Neural cell (in vitro differentiated cells): ENCODE measurements around the gene TM2D3.

Source experiments
- EP300 ChIP-seq: fragments of 450-650 bp; conservative IDR thresholded peaks from 2 replicates; pipeline ENCODE4 v1.6.1; 2014; ENCODE audit warnings: antibody characterized with exemption, mild to moderate bottlenecking, moderate library complexity; ENCODE audit not compliant: poor library complexity, severe bottlenecking
- EZH2 ChIP-seq: fragments of 200-600, 300-800 bp; shearing (Covaris generic), sonication (generic); IDR thresholded peaks from 2 replicates; pipeline ENCODE4 v1.6.1; 2014; ENCODE audit warnings: antibody characterized with exemption, low read length, borderline replicate concordance, mild to moderate bottlenecking; ENCODE audit not compliant: insufficient read depth, poor library complexity, severe bottlenecking
- POLR2AphosphoS5 ChIP-seq: IDR thresholded peaks from 2 replicates; pipeline ENCODE4 v1.6.1; 2012
- RAD21 ChIP-seq: fragments of 450-650 bp; conservative IDR thresholded peaks from 2 replicates; pipeline ENCODE4 v1.6.1; 2014; ENCODE audit warnings: antibody characterized with exemption, mild to moderate bottlenecking, moderate library complexity
- REST ChIP-seq: IDR thresholded peaks from 2 replicates; pipeline ENCODE4 v1.6.1; 2012; ENCODE audit warnings: borderline replicate concordance
- SMC3 ChIP-seq: fragments of 450-650 bp; conservative IDR thresholded peaks from 2 replicates; pipeline ENCODE4 v1.6.1; 2014; ENCODE audit warnings: antibody characterized with exemption, mild to moderate bottlenecking, moderate library complexity; ENCODE audit not compliant: poor library complexity
- TAF1 ChIP-seq: IDR thresholded peaks from 2 replicates; pipeline ENCODE4 v1.6.1; 2012; ENCODE audit warnings: low read depth
- TF ChIP-seq, protein P1 (sequence below): fragments of 450-650 bp; IDR thresholded peaks from 2 replicates; pipeline ENCODE4 v1.5.1; 2014; ENCODE audit warnings: antibody characterized with exemption, mild to moderate bottlenecking, moderate library complexity; ENCODE audit not compliant: poor library complexity, severe bottlenecking

DNA sequence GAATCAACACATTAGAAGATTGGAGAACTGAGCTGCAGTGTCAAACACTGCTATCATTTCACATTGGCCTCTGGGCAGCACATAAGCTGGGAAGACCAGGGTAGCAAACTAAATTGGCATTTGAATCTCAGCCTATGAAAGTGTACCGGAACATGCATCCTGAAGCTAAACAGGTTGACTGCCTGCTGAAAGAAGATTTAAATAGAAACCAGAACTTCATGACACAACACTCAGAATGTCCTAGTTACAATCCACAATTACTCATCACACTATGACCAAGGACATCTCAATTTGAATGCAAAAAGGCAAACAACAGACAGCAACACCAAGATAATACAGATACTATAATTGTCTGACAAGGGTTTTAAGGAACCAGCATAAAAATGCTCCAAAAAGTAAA, 26.2 kb downstream of the TM2D3 start:
- TF ChIP-seq, protein P1, sequence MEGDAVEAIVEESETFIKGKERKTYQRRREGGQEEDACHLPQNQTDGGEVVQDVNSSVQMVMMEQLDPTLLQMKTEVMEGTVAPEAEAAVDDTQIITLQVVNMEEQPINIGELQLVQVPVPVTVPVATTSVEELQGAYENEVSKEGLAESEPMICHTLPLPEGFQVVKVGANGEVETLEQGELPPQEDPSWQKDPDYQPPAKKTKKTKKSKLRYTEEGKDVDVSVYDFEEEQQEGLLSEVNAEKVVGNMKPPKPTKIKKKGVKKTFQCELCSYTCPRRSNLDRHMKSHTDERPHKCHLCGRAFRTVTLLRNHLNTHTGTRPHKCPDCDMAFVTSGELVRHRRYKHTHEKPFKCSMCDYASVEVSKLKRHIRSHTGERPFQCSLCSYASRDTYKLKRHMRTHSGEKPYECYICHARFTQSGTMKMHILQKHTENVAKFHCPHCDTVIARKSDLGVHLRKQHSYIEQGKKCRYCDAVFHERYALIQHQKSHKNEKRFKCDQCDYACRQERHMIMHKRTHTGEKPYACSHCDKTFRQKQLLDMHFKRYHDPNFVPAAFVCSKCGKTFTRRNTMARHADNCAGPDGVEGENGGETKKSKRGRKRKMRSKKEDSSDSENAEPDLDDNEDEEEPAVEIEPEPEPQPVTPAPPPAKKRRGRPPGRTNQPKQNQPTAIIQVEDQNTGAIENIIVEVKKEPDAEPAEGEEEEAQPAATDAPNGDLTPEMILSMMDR, result no peak
- TF ChIP-seq EZH2, result no peak
- no peak for TF ChIP-seq TAF1
- no peak for TF ChIP-seq POLR2AphosphoS5
- no peak for TF ChIP-seq RAD21
- TF ChIP-seq EP300, result no peak
- no peak for TF ChIP-seq REST
- no peak for TF ChIP-seq SMC3
